HG03565 (cell line): ENCODE results near the gene KIRREL3.
"Not testable (repeated sequence)": the region's sequence is repeated elsewhere in the genome, so short reads cannot be mapped to it uniquely, and the experiment has no call there.

ENCODE experiments used
- ATAC-seq: cut with Tn5 transposase; IDR thresholded peaks from one replicate; pipeline ENCODE4 v1.9.1; 2021; ENCODE audit warnings: mild to moderate bottlenecking, moderate library complexity; ENCODE audit not compliant: unreplicated experiment

The KIRREL3 gene

DNA sequence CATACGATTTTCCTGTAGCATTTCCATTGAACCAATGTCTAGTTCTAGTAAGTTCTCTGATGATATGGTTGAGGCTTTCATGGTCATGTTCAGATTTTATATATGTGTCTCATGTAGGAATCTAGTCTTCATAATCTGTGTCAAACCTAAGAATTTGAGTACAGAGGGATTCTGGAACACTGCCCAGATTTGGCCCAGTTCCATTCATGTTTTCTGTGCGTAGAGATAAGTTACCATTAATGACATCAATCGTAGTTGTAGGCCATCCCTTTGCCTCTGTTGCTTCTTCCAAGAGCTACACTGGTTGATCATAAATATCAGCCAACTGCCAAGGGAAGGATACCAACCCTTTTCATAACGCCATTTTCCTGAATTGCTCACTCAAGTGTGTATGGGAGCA is 621.8 kb downstream of the KIRREL3 start:
- ATAC-seq = no peak

GRCh38 chr11:126375726-126376125 is 624.8 kb downstream of the KIRREL3 start:
- no peak for ATAC-seq

DNA sequence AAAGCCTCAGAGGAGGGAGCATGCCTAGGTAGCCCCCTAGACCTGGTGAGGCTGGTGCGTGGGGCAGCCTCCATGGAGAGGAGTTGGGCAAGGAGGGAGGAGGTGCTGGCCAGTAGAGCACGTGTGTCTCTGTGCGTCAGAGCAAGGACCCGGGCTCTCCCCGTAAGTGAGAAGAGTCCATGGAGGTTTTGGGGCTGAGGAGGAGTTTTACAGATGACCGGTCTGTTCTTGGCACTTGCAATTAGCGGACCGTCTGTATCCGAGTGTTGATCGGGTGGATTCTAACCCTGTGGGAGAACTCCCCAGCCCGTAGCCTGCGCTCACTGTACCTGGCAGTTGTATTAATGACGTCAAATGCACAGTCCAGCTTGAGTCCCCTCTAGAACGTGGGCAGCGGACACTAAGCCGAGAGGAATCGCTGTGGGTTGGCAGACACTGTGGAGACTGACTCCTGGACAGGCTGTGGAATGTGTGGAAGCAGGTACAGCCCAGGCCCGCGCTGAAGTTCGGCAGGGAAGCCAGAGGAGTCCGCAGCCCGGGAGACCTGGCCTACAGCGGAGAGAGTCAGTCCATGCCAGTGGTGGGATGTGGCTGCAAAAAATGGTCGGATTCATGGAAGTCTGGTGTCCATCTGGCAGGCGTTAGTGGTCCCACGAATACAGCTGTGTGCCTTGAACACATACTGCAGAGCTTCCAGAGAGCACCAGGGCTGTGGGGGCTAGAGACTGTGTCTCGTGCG is 625.8 kb downstream of the KIRREL3 start:
- not testable (repeated sequence) for ATAC-seq

DNA sequence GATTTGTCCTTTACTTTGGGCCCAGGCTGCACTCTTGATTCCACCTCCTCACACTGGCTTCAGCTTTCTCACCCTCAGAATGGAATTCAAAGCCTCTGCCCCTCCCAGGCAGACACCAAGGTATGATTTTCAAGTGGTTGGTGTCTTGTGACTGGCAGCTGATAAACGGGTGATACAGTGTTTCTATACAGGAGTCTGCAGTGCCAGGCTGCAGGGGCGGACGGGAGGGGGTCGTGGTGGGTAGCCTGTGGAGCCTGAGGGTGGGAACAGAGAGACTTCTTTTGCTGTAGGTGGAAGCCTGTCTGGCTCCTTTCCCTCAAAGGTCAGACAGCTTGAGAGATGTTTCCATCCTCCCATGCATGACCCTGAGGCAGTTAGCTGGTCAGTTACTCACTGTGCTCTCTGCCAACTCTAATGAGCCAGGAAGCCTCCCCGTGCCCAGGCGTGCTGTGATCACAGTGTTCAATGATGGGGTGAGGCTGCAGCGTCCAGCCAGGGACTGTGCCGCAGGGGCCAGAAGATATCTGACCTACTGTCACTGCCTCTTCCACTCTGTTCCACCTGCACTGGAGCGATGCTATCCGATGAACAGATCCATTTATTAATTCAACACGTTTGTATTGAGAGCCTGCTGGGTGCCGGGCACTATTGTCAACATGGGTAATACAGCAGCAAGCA is 627.0 kb downstream of the KIRREL3 start:
- not testable (repeated sequence) for ATAC-seq
